ENCODE measurements around the gene PARD3B. TPM values are rescaled to one million over a fixed set of nuclear protein-coding genes. Genes with fewer than 3 reads are reported as not detected.

PARD3B gene
- total and polyA plus RNA-seq, 2 of the 13 experiments (the other 11 are each of a cell fraction or from before 2014, with no cell fraction given) = 0.71 to 2.3 TPM

DNA sequence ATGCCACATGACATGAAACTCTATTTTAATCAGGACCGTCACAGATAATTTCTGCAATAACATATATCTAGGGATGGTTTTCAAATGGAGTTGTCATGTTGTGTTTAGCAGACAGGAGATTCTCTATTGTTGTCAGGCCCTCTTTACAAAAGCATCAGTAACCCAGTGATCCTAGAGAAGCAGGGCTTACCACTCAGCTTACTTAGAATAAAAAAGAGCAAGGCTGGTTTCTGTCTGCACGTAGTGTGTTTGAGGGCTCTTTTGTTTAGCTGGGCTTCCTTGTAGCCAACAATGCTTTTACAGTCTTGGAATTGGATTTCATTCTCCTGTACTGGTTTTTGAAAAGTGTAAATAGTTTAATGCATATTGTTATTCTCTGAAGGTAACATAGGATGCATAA, 926.5 kb downstream of the PARD3B start:
- 73% methylated on average over 2 of the region's 2 CpGs for WGBS (ENCODE audit: low lambda C conversion rate)
- in situ Hi-C loops (cut with HindIII; ENCODE audit: extremely low pct_ligation_motif_present, low pct_unique_long_range_greater_than_20kb) = no loop called here
- TF ChIP-seq HMG20A (CRISPR knock-in tag; IDR thresholded peaks at IDR 0.05; ENCODE audit: borderline replicate concordance) (no peak), PCBP2 (optimal IDR thresholded peaks at IDR 0.05; ENCODE audit: low read depth, low read length, poor library complexity, severe bottlenecking) (no peak), ZNF550 (CRISPR knock-in tag; IDR thresholded peaks at IDR 0.05; ENCODE audit: borderline replicate concordance) (no peak), SIX1 (CRISPR knock-in tag; IDR thresholded peaks at IDR 0.05; ENCODE audit: borderline replicate concordance) (no peak), ZNF589 (CRISPR knock-in tag; conservative IDR thresholded peaks at IDR 0.05) (no peak), ZBED4 (CRISPR knock-in tag; IDR thresholded peaks at IDR 0.05; ENCODE audit: borderline replicate concordance) (no peak), SOX6 (IDR thresholded peaks at IDR 0.05) (no peak), SOX6 (CRISPR knock-in tag; IDR thresholded peaks at IDR 0.05) (no peak), SATB2 (CRISPR knock-in tag; IDR thresholded peaks at IDR 0.05) (no peak), ZNF207 (IDR thresholded peaks at IDR 0.05; ENCODE audit: borderline replicate concordance) (no peak), AGO1 (IDR thresholded peaks at IDR 0.05; ENCODE audit: low read depth, low read length, poor library complexity, severe bottlenecking) (no peak), CAMTA2 (CRISPR knock-in tag; IDR thresholded peaks at IDR 0.05; ENCODE audit: borderline replicate concordance) (no peak), MBD4 (IDR thresholded peaks at IDR 0.05; ENCODE audit: borderline replicate concordance, low read length) (no peak)
- TF ChIP-seq, protein P1, sequence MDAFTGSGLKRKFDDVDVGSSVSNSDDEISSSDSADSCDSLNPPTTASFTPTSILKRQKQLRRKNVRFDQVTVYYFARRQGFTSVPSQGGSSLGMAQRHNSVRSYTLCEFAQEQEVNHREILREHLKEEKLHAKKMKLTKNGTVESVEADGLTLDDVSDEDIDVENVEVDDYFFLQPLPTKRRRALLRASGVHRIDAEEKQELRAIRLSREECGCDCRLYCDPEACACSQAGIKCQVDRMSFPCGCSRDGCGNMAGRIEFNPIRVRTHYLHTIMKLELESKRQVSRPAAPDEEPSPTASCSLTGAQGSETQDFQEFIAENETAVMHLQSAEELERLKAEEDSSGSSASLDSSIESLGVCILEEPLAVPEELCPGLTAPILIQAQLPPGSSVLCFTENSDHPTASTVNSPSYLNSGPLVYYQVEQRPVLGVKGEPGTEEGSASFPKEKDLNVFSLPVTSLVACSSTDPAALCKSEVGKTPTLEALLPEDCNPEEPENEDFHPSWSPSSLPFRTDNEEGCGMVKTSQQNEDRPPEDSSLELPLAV (CRISPR knock-in tag; conservative IDR thresholded peaks at IDR 0.05; ENCODE audit: low read depth) = no peak
- TF ChIP-seq, protein P2, sequence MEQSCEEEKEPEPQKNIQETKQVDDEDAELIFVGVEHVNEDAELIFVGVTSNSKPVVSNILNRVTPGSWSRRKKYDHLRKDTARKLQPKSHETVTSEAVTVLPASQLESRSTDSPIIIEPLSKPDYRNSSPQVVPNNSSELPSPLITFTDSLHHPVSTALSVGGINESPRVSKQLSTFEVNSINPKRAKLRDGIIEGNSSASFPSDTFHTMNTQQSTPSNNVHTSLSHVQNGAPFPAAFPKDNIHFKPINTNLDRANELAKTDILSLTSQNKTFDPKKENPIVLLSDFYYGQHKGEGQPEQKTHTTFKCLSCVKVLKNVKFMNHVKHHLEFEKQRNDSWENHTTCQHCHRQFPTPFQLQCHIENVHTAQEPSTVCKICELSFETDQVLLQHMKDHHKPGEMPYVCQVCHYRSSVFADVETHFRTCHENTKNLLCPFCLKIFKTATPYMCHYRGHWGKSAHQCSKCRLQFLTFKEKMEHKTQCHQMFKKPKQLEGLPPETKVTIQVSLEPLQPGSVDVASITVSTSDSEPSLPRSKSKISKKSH (CRISPR knock-in tag; IDR thresholded peaks at IDR 0.05; ENCODE audit: borderline replicate concordance) = no peak
- TF ChIP-seq, protein P3, sequence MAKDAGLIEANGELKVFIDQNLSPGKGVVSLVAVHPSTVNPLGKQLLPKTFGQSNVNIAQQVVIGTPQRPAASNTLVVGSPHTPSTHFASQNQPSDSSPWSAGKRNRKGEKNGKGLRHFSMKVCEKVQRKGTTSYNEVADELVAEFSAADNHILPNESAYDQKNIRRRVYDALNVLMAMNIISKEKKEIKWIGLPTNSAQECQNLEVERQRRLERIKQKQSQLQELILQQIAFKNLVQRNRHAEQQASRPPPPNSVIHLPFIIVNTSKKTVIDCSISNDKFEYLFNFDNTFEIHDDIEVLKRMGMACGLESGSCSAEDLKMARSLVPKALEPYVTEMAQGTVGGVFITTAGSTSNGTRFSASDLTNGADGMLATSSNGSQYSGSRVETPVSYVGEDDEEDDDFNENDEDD (CRISPR knock-in tag; IDR thresholded peaks at IDR 0.05; ENCODE audit: borderline replicate concordance) = no peak

More for the DNA sequence above, 926.5 kb downstream of the PARD3B start:
- CTCF ChIA-PET (ENCODE audit: low intra/inter-chr PET ratio, low total read pairs) = no interaction called here
- H3K9me3 ChIP-seq (ENCODE audit: low read length) = no peaks in the 10 kb centered on the region
- POLR2A ChIA-PET = interaction anchor here (0.6 kb wide), 1 partner anchor 161 kb away, joined by 3 read pairs; no protein-coding TSS in a partner anchor
- no peak for FAIRE-seq
- no peak overlapping the region for H3K4me2 ChIP-seq (ENCODE audit: low read depth, low read length)
- H3K27ac ChIP-seq (ENCODE audit: extremely low read length, insufficient read depth, low read length) = no peak overlapping the region
- H3K36me3 ChIP-seq (replicated peaks in 1 of 2; ENCODE audit: control insufficient read depth in 1 of 2, insufficient read depth in 2 of 2, low read length in 2 of 2) = no peaks in the 10 kb centered on the region
- H3K79me2 ChIP-seq (ENCODE audit: insufficient read depth, low read length) = no peaks in the 10 kb centered on the region
- H3K4me3 ChIP-seq (replicated peaks in 1 of 3; ENCODE audit: insufficient read depth in 1 of 3, low read depth in 2 of 3, low read length in 3 of 3) = no peak overlapping the region
- ATAC-seq = no peak
- no peaks in the 10 kb centered on the region for H3K27me3 ChIP-seq (ENCODE audit: control insufficient read depth in 1 of 2, insufficient read depth in 2 of 2, low read length in 2 of 2)
- intact Hi-C loops (cut with micrococcal nuclease; ENCODE audit: unreplicated experiment) = no loop called here
- no peaks in the 10 kb centered on the region for H3K4me1 ChIP-seq (ENCODE audit: insufficient read depth, low read length)
- no peak overlapping the region for H2AFZ ChIP-seq (ENCODE audit: low read length)
- DNase-seq (ENCODE audit: low spot score) = no peak
- no peak overlapping the region for H3K9ac ChIP-seq (ENCODE audit: insufficient read depth, low read depth, low read length)
- H4K20me1 ChIP-seq (ENCODE audit: insufficient read depth, low read length) = no peaks in the 10 kb centered on the region
- no TSS peak for BruUV-seq (replicated peaks)

Data from HepG2 (cell line).